Activated CD8-positive, alpha-beta memory T cell treated with anti-CD3 and anti-CD28 coated beads, Interleukin-2, amount 50 U/mL, for 24 hours (primary cell): ENCODE data around the gene PCDHB11.
"Not testable (repeated sequence)": the region's sequence is repeated elsewhere in the genome, so short reads cannot be mapped to it uniquely, and the experiment has no call there.

ENCODE experiments used
- DNase-seq: peaks from one replicate; pipeline ENCODE4 v3.0.0-alpha.2; 2020; ENCODE audit errors: extremely low read depth

Gene PCDHB11

DNA sequence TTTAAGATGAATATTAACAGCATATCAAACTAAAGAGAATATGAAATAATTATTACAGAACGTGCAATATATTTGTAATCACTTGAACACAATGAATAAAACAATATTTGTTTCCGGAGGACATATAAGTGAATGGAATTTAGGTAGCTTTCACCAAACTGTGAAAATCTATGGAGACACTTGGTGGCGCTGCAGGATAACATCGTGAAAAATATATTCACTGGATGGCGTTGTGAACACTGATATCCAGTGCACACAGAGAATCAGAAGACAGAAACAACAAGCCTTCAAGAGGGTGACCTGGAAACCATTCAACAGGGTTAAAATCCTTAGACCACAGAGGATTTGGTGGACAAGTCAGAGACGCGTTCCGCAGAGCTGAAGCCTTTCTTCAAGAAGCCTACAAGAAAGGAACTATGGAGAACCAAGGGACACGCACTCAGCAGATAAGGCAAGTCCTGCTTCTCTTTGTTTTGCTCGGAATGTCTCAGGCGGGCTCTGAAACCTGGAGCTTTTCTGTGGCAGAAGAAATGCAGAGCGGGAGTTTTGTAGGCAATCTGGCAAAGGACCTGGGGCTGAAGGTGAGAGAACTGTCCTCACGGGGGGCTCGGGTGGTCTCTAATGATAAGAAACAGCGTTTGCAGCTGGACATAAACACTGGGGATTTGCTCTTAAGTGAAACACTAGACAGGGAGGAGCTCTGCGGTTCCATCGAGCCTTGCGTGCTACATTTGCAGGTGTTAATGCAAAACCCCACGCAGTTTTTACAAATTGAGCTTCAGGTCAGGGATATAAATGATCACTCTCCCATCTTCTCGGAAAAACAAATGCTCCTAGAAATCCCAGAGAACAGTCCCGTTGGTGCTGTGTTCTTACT is at the start of gene PCDHB11:
Gene PCDHB11, plus strand, starts transcription at position 269 of the 877 bp plus-strand sequence. Its CDS starts 148 bp downstream, at position 417.
- DNase-seq, result no peak

DNA sequence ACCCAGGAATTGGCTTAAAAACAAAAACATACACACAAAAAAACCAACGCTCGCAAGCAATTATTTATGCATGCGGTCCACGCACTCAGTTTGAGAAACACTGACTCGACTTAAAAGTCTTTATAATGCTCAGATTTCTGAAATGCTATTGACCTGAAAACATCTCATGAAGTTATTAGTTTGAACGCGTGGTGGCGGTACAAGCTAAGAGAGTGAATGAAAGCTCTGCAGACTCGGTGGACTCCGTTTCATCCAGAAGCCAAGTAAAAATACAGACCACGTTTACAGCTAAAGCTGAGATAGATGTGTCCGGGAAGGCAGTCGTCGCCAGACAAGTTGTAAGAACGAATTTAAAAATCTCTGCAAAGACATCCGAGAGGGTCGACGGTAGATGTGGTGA is 49.6 kb upstream of the PCDHB11 start, which contains the start of gene PCDHB6:
Gene PCDHB6, plus strand, starts transcription at position 246 of the 400 bp plus-strand sequence. CDS start 201 bp downstream, outside the sequence.
- no peak for DNase-seq

DNA sequence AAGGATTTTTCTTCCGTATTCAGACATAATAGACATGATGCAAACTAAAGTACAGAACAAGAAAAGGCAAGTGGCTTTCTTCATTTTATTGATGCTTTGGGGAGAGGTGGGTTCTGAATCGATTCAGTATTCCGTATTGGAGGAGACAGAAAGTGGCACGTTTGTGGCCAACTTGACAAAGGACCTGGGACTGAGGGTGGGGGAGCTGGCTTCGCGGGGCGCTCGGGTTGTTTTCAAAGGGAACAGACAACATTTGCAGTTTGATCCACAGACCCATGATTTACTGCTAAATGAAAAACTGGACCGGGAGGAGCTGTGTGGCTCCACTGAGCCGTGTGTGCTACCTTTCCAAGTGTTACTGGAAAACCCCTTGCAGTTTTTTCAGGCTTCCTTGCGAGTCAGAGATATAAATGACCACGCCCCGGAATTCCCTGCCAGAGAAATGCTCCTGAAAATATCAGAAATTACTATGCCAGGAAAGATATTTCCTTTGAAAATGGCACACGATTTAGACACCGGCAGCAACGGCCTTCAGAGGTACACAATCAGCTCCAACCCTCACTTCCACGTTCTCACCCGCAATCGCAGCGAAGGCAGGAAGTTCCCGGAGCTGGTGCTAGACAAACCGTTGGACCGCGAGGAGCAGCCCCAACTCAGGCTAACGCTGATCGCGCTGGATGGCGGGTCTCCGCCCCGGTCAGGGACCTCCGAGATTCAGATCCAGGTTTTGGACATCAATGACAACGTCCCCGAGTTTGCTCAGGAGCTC is 49.0 kb upstream of the PCDHB11 start:
- no peak for DNase-seq

DNA sequence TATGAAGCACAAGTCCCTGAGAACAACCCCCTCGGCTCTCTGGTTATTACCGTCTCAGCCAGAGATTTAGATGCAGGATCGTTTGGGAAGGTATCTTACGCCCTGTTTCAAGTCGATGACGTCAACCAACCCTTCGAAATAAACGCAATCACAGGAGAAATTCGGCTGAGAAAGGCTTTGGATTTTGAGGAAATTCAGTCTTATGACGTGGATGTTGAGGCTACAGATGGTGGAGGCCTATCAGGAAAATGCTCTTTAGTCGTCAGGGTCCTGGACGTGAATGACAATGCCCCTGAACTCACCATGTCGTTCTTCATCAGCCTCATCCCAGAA is 48.5 kb upstream of the PCDHB11 start:
- DNase-seq, result no peak

DNA sequence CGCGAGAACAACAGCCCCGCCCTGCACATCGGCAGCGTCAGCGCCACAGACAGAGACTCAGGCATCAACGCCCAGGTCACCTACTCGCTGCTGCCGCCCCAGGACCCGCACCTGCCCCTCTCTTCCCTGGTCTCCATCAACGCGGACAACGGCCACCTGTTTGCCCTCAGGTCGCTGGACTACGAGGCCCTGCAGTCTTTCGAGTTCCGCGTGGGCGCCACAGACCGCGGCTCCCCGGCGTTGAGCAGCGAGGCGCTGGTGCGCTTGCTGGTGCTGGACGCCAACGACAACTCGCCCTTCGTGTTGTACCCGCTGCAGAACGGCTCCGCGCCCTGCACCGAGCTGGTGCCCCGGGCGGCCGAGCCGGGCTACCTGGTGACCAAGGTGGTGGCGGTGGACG is 47.8 kb upstream of the PCDHB11 start:
- DNase-seq, result not testable (repeated sequence)

DNA sequence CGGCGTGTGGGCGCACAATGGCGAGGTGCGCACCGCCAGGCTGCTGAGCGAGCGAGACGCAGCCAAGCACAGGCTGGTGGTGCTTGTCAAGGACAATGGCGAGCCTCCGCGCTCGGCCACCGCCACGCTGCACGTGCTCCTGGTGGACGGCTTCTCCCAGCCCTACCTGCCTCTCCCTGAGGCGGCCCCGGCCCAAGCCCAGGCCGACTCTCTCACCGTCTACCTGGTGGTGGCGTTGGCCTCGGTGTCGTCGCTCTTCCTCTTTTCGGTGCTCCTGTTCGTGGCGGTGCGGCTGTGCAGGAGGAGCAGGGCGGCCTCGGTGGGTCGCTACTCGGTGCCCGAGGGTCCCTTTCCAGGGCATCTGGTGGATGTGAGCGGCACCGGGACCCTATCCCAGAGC is 47.3 kb upstream of the PCDHB11 start:
- not testable (repeated sequence) for DNase-seq

DNA sequence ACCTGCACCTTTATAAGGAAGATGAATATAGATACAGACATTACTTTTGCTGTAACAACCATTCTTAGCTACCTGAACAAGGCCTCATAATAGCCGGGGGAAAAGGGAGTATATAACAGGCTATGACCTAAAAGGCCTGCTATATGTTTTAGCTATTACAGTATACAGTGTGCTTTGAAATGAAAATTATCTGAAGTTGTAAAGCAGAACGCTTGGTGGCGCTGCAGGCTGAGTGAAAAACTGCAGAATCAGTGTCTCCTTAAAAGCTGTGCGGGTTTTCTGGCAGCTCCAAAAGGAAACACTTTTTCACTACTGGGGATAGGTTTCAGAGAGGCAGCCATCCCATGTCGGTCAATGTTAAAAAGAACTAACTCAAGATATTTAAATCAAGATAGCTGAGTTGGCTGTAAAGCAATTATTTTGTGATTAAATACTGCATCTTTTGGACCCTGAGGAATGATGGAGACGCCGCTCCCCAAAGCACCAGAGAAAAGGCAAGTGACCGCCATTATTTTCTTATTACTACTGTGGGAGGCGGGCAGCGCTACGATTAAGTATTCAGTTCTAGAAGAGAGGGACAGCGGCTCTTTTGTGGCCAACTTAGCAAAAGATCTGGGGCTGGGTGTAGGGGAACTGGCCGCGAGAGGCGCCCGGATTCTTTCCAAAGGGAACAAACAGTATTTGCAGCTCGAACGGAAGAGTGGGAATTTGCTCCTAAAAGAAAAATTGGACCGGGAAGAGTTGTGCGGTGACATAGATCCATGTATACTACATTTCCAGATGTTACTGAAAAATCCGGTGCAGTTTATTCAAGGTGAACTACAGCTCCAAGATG is 43.7 kb upstream of the PCDHB11 start:
- DNase-seq, result no peak

DNA sequence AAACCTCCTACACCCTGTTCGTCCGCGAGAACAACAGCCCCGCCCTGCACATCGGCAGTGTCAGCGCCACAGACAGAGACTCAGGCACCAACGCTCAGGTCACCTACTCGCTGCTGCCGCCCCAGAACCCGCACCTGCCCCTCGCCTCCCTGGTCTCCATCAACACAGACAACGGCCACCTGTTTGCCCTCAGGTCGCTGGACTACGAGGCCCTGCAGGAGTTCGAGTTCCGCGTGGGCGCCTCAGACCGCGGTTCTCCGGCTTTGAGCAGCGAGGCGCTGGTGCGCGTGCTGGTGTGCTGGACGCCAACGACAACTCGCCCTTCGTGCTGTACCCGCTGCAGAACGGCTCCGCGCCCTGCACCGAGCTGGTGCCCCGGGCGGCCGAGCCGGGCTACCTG is 42.1 kb upstream of the PCDHB11 start:
- not testable (repeated sequence) for DNase-seq

DNA sequence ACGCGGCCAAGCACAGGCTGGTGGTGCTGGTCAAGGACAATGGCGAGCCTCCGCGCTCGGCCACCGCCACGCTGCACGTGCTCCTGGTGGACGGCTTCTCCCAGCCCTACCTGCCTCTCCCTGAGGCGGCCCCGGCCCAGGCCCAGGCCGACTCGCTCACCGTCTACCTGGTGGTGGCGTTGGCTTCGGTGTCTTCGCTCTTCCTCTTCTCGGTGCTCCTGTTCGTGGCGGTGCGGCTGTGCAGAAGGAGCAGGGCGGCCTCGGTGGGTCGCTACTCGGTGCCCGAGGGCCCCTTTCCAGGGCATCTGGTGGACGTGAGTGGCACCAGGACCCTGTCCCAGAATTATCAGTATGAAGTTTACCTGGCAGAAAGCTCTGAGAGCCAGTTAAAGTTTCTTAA is 41.5 kb upstream of the PCDHB11 start:
- not testable (repeated sequence) for DNase-seq

DNA sequence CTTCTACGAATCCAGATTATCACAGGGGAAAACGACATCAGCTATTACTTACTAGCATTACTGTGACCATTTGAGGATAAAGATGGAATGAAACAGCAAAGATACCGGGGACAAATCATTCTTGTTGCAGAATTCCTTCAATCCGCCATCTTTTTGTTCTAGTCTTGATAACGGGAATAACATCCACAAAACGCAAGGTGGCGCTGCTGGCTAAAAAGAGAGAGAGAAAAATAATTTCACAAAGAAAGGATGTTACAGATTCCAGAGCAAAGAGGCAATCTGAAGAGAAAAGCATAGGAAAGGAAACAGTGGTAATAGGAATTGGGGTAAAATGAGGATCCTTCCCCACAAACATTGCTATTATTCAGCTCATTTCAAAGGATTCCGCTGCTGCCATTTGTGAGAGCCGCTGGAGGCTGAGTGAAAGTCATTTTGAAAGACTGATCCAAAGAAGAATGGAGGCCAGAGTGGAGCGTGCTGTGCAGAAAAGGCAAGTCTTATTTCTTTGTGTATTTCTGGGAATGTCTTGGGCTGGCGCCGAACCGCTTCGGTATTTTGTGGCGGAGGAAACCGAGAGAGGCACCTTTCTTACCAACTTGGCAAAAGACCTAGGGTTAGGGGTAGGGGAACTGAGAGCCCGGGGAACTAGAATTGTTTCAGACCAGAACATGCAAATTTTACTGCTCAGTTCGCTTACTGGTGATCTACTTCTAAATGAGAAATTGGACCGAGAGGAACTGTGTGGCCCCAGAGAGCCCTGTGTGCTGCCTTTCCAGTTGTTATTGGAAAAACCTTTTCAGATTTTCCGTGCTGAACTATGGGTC is 26.8 kb upstream of the PCDHB11 start, which contains the start of gene PCDHB7:
Gene PCDHB7, plus strand, starts transcription at position 264 of the 824 bp plus-strand sequence. Its CDS starts 192 bp downstream, at position 456.
- no peak for DNase-seq

DNA sequence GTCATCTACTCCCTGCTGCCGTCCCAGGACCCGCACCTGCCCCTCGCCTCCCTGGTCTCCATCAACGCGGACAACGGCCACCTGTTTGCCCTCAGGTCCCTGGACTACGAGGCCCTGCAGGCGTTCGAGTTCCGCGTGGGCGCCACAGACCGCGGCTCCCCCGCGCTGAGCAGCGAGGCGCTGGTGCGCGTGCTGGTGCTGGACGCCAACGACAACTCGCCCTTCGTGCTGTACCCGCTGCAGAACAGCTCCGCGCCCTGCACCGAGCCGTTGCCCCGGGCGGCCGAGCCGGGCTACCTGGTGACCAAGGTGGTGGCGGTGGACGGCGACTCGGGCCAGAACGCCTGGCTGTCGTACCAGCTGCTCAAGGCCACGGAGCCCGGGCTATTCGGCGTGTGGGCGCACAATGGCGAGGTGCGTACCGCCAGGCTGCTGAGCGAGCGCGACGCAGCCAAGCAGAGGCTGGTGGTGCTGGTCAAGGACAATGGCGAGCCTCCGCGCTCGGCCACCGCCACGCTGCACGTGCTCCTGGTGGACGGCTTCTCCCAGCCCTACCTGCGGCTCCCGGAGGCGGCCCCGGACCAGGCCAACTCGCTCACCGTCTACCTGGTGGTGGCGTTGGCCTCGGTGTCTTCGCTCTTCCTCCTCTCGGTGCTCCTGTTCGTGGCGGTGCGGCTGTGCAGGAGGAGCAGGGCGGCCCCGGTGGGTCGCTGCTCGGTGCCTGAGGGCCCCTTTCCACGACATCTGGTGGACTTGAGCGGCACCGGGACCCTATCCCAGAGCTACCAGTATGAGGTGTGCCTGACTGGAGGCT is 24.9 kb upstream of the PCDHB11 start:
- not testable (repeated sequence) for DNase-seq

DNA sequence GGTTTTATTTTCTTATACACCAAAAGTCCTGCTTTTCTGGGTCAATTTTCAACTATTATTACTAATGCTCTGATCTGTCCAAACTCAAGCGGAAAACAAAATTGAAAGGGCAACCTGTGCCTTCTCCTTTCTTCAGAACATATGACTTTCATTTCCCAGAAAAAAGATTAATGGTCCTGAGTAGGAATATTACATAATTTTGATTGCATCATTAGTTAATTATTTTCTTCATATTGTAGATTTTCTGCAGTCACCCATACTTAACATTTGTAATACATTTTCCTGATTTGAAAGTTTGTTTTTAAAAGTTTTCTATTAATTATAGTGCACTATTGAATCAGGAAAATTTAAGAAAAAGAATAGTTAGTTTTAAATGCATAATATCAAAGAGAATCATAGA is 23.5 kb upstream of the PCDHB11 start:
- DNase-seq, result no peak

DNA sequence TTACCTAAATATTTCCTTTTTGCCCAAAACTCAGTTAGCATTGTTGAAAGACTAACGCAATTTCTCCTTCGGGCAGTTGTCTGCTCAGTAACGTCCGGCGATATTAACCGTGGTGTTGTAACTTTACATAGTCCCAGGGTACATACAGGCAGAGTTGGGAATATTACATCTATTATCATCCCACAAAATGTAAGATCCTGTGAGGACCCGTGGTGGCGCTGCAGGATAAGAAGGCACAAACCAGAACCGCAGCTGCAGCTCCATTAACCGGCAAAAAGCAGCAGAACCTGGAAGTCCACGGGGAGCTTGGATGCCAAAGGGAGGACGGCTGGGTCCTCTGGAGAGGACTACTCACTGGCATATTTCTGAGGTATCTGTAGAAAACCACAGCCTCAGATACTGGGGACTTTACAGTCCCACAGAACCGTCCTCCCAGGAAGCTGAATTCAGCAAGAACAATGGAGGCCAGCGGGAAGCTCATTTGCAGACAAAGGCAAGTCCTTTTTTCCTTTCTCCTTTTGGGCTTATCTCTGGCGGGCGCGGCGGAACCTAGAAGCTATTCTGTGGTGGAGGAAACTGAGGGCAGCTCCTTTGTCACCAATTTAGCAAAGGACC is 21.7 kb upstream of the PCDHB11 start, which contains the start of gene PCDHB8:
Gene PCDHB8, plus strand, starts transcription at position 214 of the 615 bp plus-strand sequence. Its CDS starts 245 bp downstream, at position 459.
- DNase-seq, result not testable (repeated sequence)

DNA sequence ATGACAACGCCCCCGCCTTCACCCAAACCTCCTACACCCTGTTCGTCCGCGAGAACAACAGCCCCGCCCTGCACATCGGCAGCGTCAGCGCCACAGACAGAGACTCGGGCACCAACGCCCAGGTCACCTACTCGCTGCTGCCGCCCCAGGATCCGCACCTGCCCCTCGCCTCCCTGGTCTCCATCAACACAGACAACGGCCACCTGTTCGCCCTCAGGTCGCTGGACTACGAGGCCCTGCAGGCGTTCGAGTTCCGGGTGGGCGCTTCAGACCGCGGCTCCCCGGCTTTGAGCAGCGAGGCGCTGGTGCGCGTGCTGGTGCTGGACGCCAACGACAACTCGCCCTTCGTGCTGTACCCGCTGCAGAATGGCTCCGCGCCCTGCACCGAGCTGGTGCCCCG is 20.1 kb upstream of the PCDHB11 start:
- not testable (repeated sequence) for DNase-seq

DNA sequence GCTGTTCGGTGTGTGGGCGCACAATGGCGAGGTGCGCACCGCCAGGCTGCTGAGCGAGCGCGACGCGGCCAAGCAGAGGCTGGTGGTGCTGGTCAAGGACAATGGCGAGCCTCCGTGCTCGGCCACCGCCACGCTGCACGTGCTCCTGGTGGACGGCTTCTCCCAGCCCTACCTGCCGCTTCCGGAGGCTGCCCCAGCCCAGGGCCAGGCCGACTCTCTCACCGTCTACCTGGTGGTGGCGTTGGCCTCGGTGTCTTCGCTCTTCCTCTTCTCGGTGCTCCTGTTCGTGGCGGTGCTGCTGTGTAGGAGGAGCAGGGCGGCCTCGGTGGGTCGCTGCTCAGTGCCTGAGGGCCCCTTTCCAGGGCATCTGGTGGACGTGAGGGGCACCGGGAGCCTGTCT is 19.6 kb upstream of the PCDHB11 start:
- not testable (repeated sequence) for DNase-seq

DNA sequence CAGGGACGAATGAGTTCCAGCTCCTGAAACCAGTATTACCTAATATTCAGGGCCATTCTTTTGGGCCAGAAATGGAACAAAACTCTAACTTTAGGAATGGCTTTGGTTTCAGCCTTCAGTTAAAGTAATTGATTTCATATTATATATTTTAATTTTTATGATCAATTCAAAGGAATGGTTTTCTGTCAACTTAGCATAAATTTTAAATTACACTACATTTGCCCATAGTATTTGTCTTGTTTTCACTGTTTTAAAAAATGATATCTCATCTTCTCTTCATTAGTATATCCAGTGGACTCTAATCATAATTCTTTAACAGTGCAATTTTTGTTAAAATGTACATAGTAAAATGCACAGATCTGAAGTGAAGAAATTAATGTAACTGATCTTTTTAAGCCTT is 19.1 kb upstream of the PCDHB11 start:
- DNase-seq, result no peak

DNA sequence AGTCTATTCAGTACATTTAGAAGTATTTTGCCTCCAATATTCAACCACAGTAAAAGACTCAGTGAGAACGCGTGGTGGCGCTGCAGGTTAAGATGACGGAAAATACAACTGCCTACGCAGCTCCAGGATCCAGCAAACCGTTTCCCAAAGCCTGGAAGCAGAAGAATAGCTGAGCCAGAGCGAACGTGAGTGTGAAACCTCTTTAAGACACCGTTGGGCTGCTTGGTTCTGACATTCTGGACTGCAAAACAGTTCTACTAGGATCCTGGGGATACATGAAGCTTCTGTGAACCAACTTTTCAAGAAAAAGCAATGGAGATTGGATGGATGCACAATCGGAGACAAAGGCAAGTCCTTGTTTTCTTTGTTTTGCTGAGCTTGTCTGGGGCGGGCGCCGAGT is 17.2 kb upstream of the PCDHB11 start, which contains the start of gene PCDHB16:
Gene PCDHB16, plus strand, starts transcription at position 140 of the 400 bp plus-strand sequence. Its CDS starts 173 bp downstream, at position 313.
- no peak for DNase-seq

DNA sequence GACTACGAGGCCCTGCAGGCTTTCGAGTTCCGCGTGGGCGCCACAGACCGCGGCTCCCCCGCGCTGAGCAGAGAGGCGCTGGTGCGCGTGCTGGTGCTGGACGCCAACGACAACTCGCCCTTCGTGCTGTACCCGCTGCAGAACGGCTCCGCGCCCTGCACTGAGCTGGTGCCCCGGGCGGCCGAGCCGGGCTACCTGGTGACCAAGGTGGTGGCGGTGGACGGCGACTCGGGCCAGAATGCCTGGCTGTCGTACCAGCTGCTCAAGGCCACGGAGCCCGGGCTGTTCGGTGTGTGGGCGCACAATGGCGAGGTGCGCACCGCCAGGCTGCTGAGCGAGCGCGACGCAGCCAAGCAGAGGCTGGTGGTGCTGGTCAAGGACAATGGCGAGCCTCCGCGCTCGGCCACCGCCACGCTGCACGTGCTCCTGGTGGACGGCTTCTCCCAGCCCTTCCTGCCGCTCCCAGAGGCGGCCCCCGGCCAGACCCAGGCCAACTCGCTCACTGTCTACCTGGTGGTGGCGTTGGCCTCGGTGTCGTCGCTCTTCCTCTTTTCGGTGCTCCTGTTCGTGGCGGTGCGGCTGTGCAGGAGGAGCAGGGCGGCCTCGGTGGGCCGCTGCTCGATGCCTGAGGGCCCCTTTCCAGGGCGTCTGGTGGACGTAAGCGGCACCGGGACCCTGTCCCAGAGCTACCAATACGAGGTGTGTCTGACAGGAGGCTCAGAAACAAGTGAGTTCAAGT is 15.1 kb upstream of the PCDHB11 start:
- DNase-seq, result not testable (repeated sequence)
